HuH-7.5 (cell line): ENCODE measurements around the gene TEN1.
"Not testable (repeated sequence)": the region's sequence is repeated elsewhere in the genome, so short reads cannot be mapped to it uniquely, and the experiment has no call there.

Experiments used
- DNase-seq: peaks from one replicate; pipeline ENCODE4 v3.0.0; 2011; ENCODE audit warnings: low spot score

The TEN1 gene

GRCh38 chr17:75978938-75979704 lies at the start of gene TEN1, which contains the start of gene ACOX1:
TEN1 (plus strand) TSS chr17:75979240; CDS start chr17:75986193, 6,953 bp downstream.
ACOX1 (minus strand) TSS chr17:75979166; CDS start chr17:75979073, 93 bp downstream.
- peak; percentile 62 for DNase-seq

DNA sequence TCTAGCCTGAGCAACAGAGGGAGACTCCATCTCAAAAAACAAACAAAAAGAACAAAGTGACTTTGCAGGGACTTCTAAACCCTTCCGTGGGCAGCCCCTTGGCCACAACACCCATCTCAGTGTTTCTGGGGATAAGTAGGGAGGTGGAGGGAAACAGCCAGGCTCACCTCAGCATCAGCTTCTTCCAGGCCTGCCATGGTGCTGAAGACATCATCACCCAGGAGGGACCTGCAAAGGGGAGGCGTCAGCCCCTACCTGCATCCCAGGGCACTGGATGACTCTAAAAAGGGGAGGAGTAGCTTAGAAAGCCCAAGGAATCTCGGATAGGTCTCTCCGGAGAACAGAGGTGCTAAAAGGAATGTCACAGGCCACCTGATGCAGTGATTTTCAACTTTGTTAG lies 48.0 kb upstream of the TEN1 start:
- DNase-seq, result no peak

GRCh38 chr17:75932852-75933251 lies 46.2 kb upstream of the TEN1 start:
- no peak for DNase-seq

DNA sequence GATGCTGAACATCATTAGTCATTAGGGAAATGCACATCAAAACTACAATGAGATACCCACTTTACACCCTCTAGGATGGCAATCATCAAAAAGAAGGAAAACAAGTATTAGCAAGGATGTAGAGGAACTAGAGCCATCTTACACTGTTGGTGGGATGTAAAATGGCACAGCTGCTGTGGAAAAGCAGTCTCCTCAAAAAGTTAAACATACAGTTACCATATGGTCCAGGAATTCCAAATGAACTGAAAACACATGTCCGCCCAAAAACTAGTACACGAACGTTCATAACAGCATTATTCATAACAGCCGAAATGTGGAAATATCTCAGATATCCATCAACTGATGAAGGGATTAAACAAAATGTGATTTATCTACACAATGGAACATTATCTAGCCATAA lies 45.2 kb upstream of the TEN1 start:
- no peak for DNase-seq

DNA sequence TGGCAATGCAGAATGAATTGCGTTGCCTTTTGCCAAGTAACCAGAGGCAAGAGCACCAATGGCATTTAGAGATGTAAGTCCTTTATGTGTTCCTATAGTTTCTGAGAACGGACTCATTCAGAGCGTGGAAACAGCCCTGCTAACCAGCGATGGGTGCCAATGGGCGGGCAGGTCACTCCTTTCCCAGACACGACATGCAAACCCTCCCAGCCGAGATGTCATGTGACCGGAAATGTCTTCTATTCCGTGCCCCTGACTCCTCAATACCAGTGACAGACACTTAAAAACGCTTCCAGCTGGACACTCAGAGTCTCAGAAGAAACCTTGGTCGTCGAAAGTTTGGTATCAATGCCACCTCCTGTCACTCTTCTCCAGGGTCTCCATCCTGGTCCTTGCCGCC lies 41.4 kb upstream of the TEN1 start:
- no peak for DNase-seq

DNA sequence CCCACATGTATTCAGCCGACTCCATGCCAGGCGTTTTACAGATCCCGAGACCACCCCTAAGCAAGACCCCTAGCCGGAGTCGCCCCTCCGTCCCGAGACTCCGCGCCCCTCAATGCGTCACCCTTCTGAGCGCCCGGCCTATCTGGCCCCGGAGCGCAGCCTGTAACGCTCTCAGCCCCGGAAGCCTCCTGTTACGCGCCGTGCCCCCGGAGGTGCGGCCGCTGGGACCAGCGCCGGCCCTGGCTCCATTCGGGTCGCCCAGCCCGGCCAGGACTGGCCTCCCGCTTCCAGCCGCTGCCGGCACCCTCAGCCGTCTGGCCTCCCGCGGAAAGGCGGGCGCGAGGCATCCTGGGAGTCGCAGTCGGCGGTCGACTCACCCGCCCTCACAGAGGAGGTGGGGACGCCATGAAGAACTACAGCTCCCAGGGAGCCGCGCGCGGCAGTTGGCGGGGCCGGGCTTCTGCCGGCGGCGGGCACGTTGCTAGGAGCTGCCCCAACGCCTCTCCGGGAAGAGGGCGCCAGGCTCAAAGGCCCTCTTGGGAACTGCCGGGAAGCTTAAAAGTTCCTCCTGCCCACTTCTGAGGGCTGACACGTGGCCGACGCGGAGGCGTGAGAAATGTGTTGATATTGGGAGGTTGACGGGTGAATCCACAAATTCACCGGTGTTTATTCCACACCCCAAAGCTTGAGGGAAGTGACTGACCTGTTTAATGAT lies 38.2 kb upstream of the TEN1 start, which contains the start of gene FBF1:
FBF1 (minus strand) TSS at position 316 of the 715 bp plus-strand sequence. CDS start 2,893 bp downstream, outside the sequence.
- DNase-seq, result peak; percentile 94

DNA sequence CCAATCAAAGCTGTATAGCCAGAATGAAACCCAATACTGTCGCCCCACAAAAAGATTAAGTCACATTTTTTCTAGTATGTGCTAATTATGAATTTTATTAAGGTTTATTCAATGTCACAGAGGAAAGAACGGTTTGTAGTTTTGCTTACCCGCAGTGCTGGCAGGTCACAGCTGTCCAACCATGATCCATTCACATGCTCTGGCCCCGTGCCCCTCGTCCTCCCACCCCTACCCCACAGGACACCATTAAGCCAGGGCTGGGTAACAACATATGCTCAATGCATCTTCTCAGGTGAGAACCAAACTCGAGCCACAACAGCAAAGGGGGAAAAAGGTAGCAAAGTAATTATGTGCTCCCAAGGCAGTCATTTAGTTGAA lies 37.6 kb upstream of the TEN1 start:
- no peak for DNase-seq

GRCh38 chr17:75942473-75942872 lies 36.6 kb upstream of the TEN1 start:
- DNase-seq, result no peak

DNA sequence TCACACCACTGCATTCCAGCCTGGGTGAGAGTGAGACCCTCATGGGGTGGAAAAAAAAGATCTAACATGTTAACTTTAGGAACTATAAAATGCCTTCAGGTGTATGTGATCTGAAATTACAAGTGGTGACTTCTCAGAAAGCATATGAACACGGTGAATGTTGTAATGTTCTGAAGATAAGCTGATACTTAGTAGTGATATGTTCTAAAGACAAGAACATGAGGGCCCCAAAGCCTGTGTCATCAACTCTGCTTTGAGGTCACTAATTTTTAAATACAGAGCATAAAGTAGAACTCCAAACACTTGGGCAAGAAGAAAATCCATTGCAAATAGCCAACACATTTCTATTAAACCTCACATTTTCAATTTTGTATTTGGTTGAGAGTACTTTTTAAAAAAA lies 35.5 kb upstream of the TEN1 start:
- no peak for DNase-seq

DNA sequence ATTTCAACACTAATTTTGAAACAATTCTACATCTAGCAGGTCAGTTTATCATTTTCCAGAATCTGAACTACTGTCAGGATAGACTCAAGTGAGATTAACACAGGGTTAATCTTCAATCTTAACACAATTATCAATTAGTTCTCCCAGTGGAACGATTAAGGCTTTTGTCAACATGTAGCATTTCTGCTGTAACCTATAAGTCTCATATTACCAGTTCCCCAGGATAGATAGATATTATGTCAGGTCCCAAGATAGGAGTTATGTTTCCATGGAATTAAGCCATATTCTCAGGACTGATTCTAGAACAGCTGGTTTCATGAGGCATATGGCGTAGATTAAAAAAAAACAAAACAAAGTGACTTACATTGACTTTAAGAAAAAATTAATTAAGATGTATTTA lies 33.8 kb upstream of the TEN1 start:
- no peak for DNase-seq

DNA sequence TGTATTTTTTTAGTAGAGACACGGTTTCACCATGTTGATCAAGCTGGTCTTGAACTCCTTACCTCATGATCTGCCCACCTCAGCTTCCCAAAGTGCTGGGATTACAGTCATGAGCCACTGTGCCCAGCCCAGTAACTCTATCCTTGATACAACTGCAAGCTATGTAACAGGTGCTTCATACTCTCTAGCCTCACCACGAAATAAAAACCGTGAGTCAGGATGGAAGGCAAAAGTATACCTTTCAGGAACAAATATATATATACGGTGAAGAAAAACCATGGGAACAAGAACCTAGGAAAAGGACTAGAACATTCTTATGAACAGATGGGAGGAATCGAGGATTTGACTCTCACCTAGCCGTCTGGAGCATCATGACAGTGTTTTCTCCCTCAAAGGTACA lies 28.6 kb upstream of the TEN1 start:
- no peak for DNase-seq

GRCh38 chr17:75950855-75951554 lies 28.0 kb upstream of the TEN1 start:
- DNase-seq, result no peak

DNA sequence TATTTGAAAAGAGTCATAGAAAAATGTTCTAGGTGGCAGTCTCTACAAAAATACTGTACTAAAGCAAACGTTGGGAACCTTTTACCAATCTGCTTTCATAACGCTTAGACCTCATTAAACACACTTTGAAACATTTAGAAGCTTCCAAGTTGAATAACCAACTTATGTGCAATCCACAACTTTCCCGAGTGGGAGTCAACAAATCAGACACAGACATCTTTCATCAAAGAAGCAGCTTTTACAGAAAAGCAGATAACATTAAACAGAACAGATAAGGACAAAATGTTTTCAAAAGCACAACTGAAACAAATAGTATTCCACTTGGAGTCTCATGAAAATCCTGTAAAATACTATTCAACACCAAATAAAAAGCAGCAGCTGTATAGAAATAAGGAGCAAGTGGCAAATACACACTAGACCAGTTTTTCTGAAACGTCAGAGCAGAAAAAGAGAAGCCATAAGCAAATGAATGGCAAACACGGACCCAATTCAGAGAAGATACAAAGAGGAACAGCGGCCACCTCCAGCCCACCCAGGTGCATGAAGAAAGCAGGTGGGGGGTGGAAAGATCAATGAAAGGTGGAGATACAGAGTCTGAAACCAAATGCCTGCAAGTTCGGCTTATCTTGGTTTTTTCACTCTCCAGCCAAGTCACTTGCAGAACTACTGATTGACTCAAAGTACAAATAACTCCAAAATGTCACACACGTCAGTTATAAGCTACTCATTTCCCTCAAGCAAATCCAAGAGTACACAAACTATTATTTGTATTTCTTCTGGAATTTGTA lies 19.8 kb upstream of the TEN1 start:
- DNase-seq, result no peak

DNA sequence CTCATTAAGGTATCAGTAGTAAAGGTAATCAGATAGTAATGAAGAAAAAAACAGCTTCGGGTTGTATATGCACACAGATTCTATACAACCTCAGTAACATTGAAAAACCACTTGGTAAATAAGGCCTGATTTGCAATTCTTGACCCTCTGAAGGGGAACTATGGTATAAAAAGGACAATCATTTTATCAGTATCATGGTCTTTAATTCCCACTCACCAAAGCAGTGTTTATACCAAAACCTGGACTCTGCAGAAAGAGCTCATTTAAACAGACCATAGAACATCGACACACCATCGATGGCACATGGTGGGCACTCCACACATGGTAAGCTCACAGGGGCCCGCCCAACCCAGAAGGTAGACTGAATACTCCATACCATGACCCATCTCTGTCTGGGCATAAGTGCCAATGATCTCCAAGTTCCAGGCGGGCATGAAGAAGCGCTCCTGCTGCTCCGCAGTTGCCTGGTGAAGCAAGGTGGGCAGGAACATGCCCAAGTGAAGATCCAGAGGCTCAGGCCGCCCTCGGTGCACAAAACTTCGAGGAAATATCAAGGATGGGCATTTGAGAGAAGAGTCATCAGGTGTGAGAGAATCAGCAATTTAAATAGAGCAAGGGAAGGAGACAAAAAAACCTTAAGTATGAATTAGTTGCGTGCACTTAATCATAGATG lies 19.1 kb upstream of the TEN1 start:
- DNase-seq, result no peak

GRCh38 chr17:75965468-75965867 lies 13.6 kb upstream of the TEN1 start:
- DNase-seq, result no peak

- DNase-seq, result not testable (repeated sequence)
Measured at GRCh38 chr17:75969044-75969443, 10.0 kb upstream of the TEN1 start.

DNA sequence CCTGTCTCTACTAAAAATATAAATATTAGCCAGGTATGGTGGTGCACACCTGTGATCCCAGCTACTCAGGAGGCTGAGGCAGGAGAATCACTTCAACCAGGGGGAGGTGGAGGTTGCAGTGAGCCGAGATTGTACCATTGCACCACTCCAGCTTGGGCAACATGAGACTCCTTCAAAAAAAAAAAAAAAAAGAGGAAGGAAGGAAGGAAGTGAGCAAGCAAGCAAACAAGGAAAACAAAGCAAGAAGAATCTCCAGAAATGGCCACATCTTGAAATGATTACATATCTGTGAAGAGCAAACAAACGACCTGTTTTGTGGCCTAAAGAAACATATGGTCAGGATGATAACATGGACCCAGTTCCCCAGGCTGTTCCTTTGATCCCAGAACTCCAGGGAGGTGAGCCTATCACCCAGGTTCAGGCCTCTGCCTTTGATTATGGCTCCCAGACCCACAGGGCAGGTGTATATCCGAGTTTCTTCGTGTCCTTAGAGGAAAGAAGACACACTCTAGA lies 9.0 kb upstream of the TEN1 start:
- no peak for DNase-seq

DNA sequence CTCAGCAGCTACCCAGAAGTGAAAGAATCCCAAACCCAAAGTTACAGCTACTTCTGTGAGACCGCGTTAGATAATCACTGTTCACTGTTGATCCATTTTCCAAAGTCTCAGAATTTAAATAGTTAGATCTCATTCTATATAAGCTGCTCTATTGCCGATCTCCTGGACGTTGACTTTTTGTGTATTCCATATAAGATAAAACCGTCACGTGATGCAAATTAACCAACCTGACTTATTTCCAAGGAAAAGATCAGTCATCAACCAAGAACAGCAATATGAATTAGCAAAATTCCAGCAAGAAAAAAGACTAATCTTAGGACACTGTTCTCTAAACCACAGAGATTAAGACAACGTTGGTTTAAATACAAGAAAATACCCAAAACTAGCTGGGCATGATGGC lies 8.4 kb upstream of the TEN1 start:
- no peak for DNase-seq

- not testable (repeated sequence) for DNase-seq
Measured at GRCh38 chr17:75975187-75975586, 3.9 kb upstream of the TEN1 start.

- no peak for DNase-seq
Measured at GRCh38 chr17:75975757-75976174, 3.3 kb upstream of the TEN1 start.

DNA sequence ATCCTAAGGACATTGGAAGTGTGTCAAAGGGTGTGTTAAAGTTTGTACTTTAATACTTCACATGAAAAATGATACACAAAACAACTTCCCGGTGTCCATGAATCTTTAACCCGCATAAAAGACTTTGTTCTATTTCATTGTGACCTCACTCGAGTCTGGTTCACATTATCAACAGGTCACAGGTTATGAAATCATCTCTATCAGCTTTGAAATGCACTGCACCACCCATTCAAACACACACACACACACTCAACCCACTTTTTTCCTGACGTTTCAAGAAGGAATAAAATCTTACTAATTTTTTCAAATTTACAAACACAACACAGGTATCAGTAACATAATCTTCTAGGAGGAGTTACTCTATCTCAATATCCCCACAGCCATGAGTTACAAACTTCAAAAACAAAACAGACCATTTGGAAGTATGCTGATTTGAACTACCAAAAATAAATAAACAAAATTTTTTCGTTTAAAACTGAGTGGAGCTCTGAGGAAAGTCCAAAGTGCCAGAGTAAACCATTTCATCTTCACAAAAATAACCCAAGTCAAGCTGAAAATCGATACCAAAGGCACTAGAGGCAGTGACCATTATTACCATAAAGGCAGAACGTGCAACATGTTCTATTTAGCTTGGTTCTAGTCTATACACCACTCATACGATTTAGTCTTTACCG lies 2.7 kb upstream of the TEN1 start:
- no peak for DNase-seq
